IPS DF 6.9 (cell line): ENCODE measurements around the gene SGTA.
"Not testable (repeated sequence)": the region's sequence is repeated elsewhere in the genome, so short reads cannot be mapped to it uniquely, and the experiment has no call there.

ENCODE experiments used
- DNase-seq: peaks from one replicate; pipeline ENCODE4 v3.0.0-alpha.2; 2013; ENCODE audit warnings: low read depth, low spot score
- H3K27ac ChIP-seq: one replicate; pipeline ENCODE4 v1.5.1; 2013; ENCODE audit warnings: low read length, control low read depth
- H3K27me3 ChIP-seq: 2 replicates; pipeline ENCODE4 v1.6.1; 2013; ENCODE audit warnings: mild to moderate bottlenecking, low read length; ENCODE audit not compliant: control insufficient read depth, insufficient read depth
- H3K36me3 ChIP-seq: 2 replicates; pipeline ENCODE4 v1.6.1; 2013; ENCODE audit warnings: low read length; ENCODE audit not compliant: control insufficient read depth, insufficient read depth
- H3K4me1 ChIP-seq: 2 replicates; pipeline ENCODE4 v1.6.1; 2013; ENCODE audit warnings: low read length; ENCODE audit not compliant: control insufficient read depth, insufficient read depth
- H3K4me3 ChIP-seq: 2 replicates; pipeline ENCODE4 v1.5.1; 2013; ENCODE audit warnings: mild to moderate bottlenecking, low read length
- H3K9me3 ChIP-seq: 2 replicates; pipeline ENCODE4 v1.6.1; 2013; ENCODE audit warnings: low read length, inconsistent platforms; ENCODE audit not compliant: control insufficient read depth, insufficient read depth
- WGBS: extraction: QIAGEN DNeasy Blood & Tissue Kit; methylation state at CpG from one replicate; pipeline ENCODE4 v1.1.7; 2013; ENCODE audit warnings: mixed read lengths, missing lambda C conversion rate; ENCODE audit not compliant: insufficient read length, insufficient coverage; 5-methylcytosine and 5-hydroxymethylcytosine counted together

SGTA gene

GRCh38 chr19:2715470-2716274, 67.4 kb downstream of the SGTA start:
- H3K27ac ChIP-seq = no peak overlapping the region
- no peak overlapping the region for H3K4me3 ChIP-seq
- peaks cover 2% of the 10 kb centered on the region; the same call in 1 of the 2 replicates for H3K4me1 ChIP-seq
- WGBS = no CpG with 5 or more reads among the region's 12 CpGs
- no peaks in the 10 kb centered on the region for H3K27me3 ChIP-seq
- H3K9me3 ChIP-seq = no peaks in the 10 kb centered on the region
- DNase-seq = no peak
- H3K36me3 ChIP-seq = no peaks in the 10 kb centered on the region

DNA sequence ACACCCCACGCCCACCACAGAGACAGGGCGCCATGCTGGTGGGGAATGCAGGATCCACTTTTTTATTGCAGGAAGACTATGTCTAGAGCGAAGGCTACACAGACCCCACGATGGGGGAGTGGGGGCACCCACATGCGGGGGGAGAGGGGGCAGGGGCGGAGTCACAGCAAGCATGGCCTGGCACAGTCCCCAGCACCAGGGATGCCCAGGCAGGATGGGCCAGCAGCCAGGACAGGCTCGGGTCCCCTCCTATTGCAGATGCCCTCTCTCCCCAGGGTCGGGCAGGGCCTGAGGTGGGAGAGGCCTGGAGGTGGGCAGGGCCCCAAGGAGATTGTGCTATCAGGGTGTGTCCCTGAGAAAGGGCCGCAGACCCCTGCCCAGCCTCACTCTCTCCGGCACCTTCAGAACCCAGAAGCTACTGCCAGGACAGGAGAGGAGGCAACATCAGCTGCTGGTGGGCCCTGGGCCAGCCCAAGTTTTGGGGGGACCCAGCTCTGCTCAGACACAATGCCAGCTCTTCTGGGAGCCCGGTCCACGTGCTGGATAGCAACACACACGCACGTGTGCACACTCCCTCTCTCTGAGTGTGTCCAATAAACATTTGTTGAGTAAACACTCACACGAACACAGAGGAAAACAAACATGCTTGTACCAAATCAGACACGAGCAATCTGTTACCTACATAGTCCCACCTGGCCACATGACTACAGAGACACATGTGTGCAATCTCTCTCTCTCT, 68.4 kb downstream of the SGTA start:
- Histone ChIP-seq H3K36me3 (no peaks in the 10 kb centered on the region), H3K27ac (no peak overlapping the region), H3K27me3 (no peaks in the 10 kb centered on the region), H3K9me3 (no peaks in the 10 kb centered on the region), H3K4me1 (peaks cover 1% of the 10 kb centered on the region; the same call in 1 of the 2 replicates), H3K4me3 (no peak overlapping the region)
- DNase-seq = no peak
- no CpG with 5 or more reads among the region's 16 CpGs for WGBS

- H3K9me3 ChIP-seq, H3K27ac ChIP-seq, DNase-seq, H3K4me3 ChIP-seq, H3K4me1 ChIP-seq, H3K27me3 ChIP-seq, H3K36me3 ChIP-seq: not testable (repeated sequence)
- WGBS = 100% methylated on average over 1 of the region's 1 CpG
Observed at GRCh38 chr19:2714102-2714501, 69.0 kb downstream of the SGTA start.

GRCh38 chr19:2713170-2713569, 69.9 kb downstream of the SGTA start:
- not testable (repeated sequence) for H3K4me3 ChIP-seq, H3K36me3 ChIP-seq, H3K4me1 ChIP-seq, H3K27ac ChIP-seq, H3K9me3 ChIP-seq, H3K27me3 ChIP-seq, DNase-seq
- WGBS = over 99% methylated on average over 3 of the region's 3 CpGs

DNA sequence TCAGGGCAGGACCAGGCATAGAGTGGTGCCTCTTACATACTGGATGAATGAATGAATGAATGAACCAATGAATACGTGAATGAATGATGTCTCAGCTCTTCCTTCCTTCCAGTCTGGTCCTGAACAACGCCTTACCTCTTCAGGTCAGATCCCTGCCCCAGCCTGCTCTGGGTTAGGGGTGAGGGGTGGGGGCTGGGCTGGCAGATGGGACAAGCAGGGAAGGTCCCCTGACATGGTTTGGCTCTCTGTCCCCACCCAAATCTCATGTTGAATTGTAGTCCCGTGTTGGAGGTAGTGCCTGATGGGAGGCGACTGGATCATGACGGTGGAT, 71.2 kb downstream of the SGTA start:
- Histone ChIP-seq H3K27ac (no peak overlapping the region), H3K9me3 (no peaks in the 10 kb centered on the region), H3K4me1 (no peaks in the 10 kb centered on the region), H3K27me3 (no peaks in the 10 kb centered on the region), H3K4me3 (no peak overlapping the region), H3K36me3 (no peaks in the 10 kb centered on the region)
- DNase-seq = no peak
- WGBS = no CpG with 5 or more reads among the region's 5 CpGs

- DNase-seq = no peak
- Histone ChIP-seq H3K27me3 (no peaks in the 10 kb centered on the region), H3K27ac (no peak overlapping the region), H3K36me3 (no peaks in the 10 kb centered on the region), H3K4me3 (no peak overlapping the region), H3K4me1 (no peaks in the 10 kb centered on the region), H3K9me3 (no peaks in the 10 kb centered on the region)
- no CpG with 5 or more reads among the region's 17 CpGs for WGBS
Observed at GRCh38 chr19:2711172-2711874, 71.8 kb downstream of the SGTA start.

- H3K9me3 ChIP-seq = no peaks in the 10 kb centered on the region
- no peaks in the 10 kb centered on the region for H3K36me3 ChIP-seq
- no CpG with 5 or more reads among the region's 5 CpGs for WGBS
- no peaks in the 10 kb centered on the region for H3K4me1 ChIP-seq
- DNase-seq = no peak
- no peak overlapping the region for H3K27ac ChIP-seq
- H3K27me3 ChIP-seq = peaks cover 5% of the 10 kb centered on the region; the same call in 1 of the 2 replicates
- no peak overlapping the region for H3K4me3 ChIP-seq
Observed at GRCh38 chr19:2706251-2706650, 76.8 kb downstream of the SGTA start.
